ENCODE data around the gene PHF21A.
A peak's percentile ranks its signal among the peaks of the same experiment; 100 is the strongest.

Gene PHF21A

GRCh38 chr11:46075168-46075567 is 46.1 kb downstream of the PHF21A start:
- no peaks in the 10 kb centered on the region for H3K27me3 ChIP-seq (ENCODE audit: control insufficient read depth, insufficient read depth, low read length)
- no peak overlapping the region for H3K9ac ChIP-seq
- peaks cover 3% of the 10 kb centered on the region for H3K79me2 ChIP-seq
- H3K4me2 ChIP-seq (ENCODE audit: low read length) = no peak overlapping the region
- no peaks in the 10 kb centered on the region for H3K4me1 ChIP-seq
- TF ChIP-seq, protein P1, sequence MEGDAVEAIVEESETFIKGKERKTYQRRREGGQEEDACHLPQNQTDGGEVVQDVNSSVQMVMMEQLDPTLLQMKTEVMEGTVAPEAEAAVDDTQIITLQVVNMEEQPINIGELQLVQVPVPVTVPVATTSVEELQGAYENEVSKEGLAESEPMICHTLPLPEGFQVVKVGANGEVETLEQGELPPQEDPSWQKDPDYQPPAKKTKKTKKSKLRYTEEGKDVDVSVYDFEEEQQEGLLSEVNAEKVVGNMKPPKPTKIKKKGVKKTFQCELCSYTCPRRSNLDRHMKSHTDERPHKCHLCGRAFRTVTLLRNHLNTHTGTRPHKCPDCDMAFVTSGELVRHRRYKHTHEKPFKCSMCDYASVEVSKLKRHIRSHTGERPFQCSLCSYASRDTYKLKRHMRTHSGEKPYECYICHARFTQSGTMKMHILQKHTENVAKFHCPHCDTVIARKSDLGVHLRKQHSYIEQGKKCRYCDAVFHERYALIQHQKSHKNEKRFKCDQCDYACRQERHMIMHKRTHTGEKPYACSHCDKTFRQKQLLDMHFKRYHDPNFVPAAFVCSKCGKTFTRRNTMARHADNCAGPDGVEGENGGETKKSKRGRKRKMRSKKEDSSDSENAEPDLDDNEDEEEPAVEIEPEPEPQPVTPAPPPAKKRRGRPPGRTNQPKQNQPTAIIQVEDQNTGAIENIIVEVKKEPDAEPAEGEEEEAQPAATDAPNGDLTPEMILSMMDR (IDR thresholded peaks at IDR 0.05) = no peak
- H3K27ac ChIP-seq = no peak overlapping the region
- no peaks in the 10 kb centered on the region for H3K36me3 ChIP-seq (ENCODE audit: control insufficient read depth, insufficient read depth, low read length)
- H2AFZ ChIP-seq = no peak overlapping the region
- H3K4me3 ChIP-seq (ENCODE audit: low read depth, low read length) = no peak overlapping the region
- no peaks in the 10 kb centered on the region for H3K9me3 ChIP-seq (ENCODE audit: control insufficient read depth, low read length)

DNA sequence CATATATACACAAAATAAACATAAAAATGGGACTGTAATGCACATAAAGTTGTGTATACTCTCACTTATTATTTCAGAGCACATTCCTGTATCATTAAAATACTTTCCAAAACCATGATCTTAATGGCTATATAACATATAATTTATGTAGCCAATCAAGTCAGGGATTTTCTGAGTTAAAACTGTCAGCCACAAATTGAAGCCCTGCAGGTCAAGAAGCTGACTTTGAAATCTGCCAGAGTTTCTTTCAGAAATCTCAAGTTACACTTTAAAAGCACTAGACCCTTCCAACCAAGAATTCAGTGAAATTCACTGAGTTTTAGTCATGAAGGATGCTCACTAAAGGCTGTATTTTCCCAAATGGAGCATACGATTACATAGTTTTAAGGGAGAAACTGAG is 47.6 kb downstream of the PHF21A start:
- H3K9me3 ChIP-seq (ENCODE audit: control insufficient read depth, low read length) = no peaks in the 10 kb centered on the region
- no peak overlapping the region for H2AFZ ChIP-seq
- no peaks in the 10 kb centered on the region for H3K36me3 ChIP-seq (ENCODE audit: control insufficient read depth, insufficient read depth, low read length)
- peaks cover 3% of the 10 kb centered on the region for H3K79me2 ChIP-seq
- H3K4me2 ChIP-seq (ENCODE audit: low read length) = no peak overlapping the region
- H3K4me1 ChIP-seq = no peaks in the 10 kb centered on the region
- H3K27ac ChIP-seq = no peak overlapping the region
- no peak overlapping the region for H3K4me3 ChIP-seq (ENCODE audit: low read depth, low read length)
- H3K9ac ChIP-seq = no peak overlapping the region
- no peaks in the 10 kb centered on the region for H3K27me3 ChIP-seq (ENCODE audit: control insufficient read depth, insufficient read depth, low read length)
- TF ChIP-seq, protein P1 (IDR thresholded peaks at IDR 0.05) = no peak

- Histone ChIP-seq H3K4me3 (ENCODE audit: low read depth, low read length) (no peak overlapping the region), H2AFZ (no peak overlapping the region), H3K4me1 (no peaks in the 10 kb centered on the region), H3K9ac (no peak overlapping the region), H3K27ac (peak overlapping the region; percentile 16), H3K36me3 (ENCODE audit: control insufficient read depth, insufficient read depth, low read length) (no peaks in the 10 kb centered on the region), H3K79me2 (peaks cover 3% of the 10 kb centered on the region), H3K4me2 (ENCODE audit: low read length) (no peak overlapping the region), H3K9me3 (ENCODE audit: control insufficient read depth, low read length) (no peaks in the 10 kb centered on the region), H3K27me3 (ENCODE audit: control insufficient read depth, insufficient read depth, low read length) (no peaks in the 10 kb centered on the region)
- TF ChIP-seq, protein P1 (IDR thresholded peaks at IDR 0.05) = no peak
Observed at GRCh38 chr11:46072172-46072964, 48.9 kb downstream of the PHF21A start.

DNA sequence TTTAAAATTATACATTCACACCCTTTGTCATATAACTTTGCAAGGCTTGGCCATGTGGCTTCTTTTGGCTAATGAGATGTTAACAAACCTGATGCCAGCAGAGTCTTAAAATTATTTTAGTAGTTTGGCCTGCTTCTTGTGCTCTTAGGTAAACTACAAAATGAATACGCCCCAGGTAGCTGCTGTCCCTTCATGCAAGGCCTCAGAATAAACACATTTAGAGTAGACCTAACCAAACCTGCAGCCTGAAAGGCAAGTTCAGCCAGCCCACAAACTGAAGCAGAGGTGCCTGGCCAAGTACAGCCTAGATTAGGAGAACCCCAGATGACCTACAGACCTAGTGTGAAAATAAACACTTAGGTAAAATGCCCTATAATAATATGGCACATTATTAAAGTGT is 50.2 kb downstream of the PHF21A start:
- H3K27me3 ChIP-seq (ENCODE audit: control insufficient read depth, insufficient read depth, low read length) = no peaks in the 10 kb centered on the region
- no peak overlapping the region for H3K4me2 ChIP-seq (ENCODE audit: low read length)
- no peak overlapping the region for H3K27ac ChIP-seq
- H3K4me1 ChIP-seq = no peaks in the 10 kb centered on the region
- no peaks in the 10 kb centered on the region for H3K9me3 ChIP-seq (ENCODE audit: control insufficient read depth, low read length)
- no peaks in the 10 kb centered on the region for H3K36me3 ChIP-seq (ENCODE audit: control insufficient read depth, insufficient read depth, low read length)
- H2AFZ ChIP-seq = no peak overlapping the region
- no peak overlapping the region for H3K9ac ChIP-seq
- peaks cover 3% of the 10 kb centered on the region for H3K79me2 ChIP-seq
- TF ChIP-seq, protein P1 (IDR thresholded peaks at IDR 0.05) = no peak
- H3K4me3 ChIP-seq (ENCODE audit: low read depth, low read length) = no peak overlapping the region

GRCh38 chr11:46069595-46069994 is 51.7 kb downstream of the PHF21A start:
- Histone ChIP-seq H3K9ac (no peak overlapping the region), H3K79me2 (peaks cover 6% of the 10 kb centered on the region), H3K4me3 (ENCODE audit: low read depth, low read length) (no peak overlapping the region), H3K4me1 (peaks cover 4% of the 10 kb centered on the region), H3K27ac (no peak overlapping the region), H3K27me3 (ENCODE audit: control insufficient read depth, insufficient read depth, low read length) (no peaks in the 10 kb centered on the region), H3K36me3 (ENCODE audit: control insufficient read depth, insufficient read depth, low read length) (no peaks in the 10 kb centered on the region), H2AFZ (no peak overlapping the region), H3K4me2 (ENCODE audit: low read length) (no peak overlapping the region), H3K9me3 (ENCODE audit: control insufficient read depth, low read length) (no peaks in the 10 kb centered on the region)
- TF ChIP-seq, protein P1 (IDR thresholded peaks at IDR 0.05) = no peak
